K562 treated with DMSO at 1 percent for 12 hours (cell line): Measurements from ENCODE around the gene EFNB2. TPM values are rescaled to one million over a fixed set of nuclear protein-coding genes. Genes with fewer than 3 reads are reported as not detected.

Experiments
- total RNA-seq: library from RNA; unstranded; fragments of 300-600 nt; gene quantifications from 2 replicates; pipeline ENCODE4 v1.2.3, GENCODE V29; 2022; ENCODE audit not compliant: insufficient read depth

EFNB2 gene, protein sequence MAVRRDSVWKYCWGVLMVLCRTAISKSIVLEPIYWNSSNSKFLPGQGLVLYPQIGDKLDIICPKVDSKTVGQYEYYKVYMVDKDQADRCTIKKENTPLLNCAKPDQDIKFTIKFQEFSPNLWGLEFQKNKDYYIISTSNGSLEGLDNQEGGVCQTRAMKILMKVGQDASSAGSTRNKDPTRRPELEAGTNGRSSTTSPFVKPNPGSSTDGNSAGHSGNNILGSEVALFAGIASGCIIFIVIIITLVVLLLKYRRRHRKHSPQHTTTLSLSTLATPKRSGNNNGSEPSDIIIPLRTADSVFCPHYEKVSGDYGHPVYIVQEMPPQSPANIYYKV
- 0.26 and 0.74 TPM in 2 replicates for total RNA-seq

DNA sequence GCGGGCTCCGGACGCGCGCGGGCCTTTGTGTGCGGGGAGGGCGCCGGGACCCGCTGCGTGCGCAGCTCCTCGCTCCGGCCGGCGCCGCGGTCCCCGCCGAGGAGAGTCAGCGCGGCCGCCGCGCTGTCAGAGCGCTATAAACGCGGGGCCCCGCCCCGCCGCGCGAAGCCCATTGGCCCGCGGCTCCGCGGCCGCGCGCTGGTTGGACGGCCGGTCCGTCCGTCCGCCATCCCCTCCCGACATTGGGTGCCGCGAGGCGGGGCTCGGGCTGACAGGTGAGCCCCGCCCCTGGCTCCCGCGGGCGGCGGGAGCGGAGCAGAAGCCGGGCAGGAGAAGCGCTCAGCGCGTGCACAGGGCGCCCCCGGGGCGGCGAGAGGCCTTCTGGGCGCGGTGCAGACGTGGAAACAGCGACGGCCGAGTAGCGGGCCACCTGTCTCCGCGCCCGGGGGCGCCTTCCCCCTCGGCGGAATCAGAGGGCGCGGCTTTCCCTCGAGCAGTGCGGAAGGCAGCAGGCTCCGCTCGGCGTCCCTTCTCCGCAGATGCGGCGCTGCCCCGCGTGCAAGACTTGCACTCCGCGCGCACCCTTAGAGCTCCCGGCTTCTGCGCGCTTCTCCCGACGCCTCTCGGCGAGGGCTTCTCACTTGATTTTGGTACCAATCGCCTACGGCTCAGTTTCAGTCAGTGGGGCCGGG lies at the start of gene EFNB2:
Gene EFNB2 (minus strand): TSS at position 111 of the 692 bp plus-strand sequence. CDS start 698 bp downstream, outside the sequence.

DNA sequence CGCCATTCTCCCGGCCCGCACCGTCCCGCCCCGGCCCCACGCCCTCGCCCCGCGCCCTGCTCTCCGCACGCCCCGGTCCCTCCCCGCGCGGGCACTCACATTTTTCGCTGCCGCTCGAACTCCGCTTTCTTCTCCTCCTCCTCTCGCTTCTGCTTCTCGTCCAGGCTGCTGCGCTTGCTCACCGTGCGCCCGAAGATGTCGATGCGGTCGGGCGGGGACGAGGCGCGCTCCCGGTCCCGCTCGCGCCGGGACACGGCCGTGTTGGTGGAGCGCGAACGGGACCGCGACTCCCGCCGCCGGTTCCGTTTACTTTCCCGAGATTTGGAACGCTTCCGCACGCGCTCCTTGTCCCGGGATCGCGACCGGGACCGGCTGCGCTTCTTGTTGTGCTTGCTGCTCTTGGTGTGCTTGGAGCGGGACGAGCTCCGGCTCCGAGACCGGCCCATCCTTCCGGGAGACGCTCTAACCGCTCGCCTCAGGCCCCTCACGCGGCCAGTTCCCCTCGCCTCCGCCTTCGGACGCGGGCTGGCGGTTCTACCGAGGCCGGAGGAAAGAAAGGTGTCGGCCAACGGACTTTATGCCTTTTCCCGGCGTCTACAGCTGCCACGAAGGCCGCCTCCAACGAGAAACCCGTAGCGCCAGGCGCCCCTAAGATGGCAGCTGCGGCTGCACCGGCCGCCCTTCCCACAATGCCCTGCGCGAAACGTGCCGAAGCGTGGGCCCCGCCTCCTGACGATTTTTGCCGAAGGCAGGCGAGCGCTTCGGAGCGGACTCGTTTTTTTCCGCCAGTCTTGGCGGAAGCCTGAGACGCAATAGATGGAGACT lies 32.2 kb upstream of the EFNB2 start, which contains the start of gene ARGLU1:
Gene ARGLU1 (minus strand): TSS at position 664 of the 825 bp plus-strand sequence. CDS start 218 bp downstream, at position 446.

Other genes with a start within 250 kb of the EFNB2 start
- gene ARGLU1, start 32.5 kb upstream of the EFNB2 start, total RNA-seq: 15.4 and 87.0 TPM in 2 replicates